H9 (cell line): Measurements from ENCODE around the gene CYTH4. TPM values are rescaled to one million over a fixed set of nuclear protein-coding genes. Genes with fewer than 3 reads are reported as not detected.

Experiments used
- DNase-seq: peaks from one replicate; pipeline ENCODE4 v3.0.0-alpha.2; 2017
- H2AFZ ChIP-seq: one replicate; pipeline ENCODE4 v1.6.1; 2013; ENCODE audit warnings: mild to moderate bottlenecking, low read length, control low read depth, moderate library complexity
- H2AK5ac ChIP-seq: 2 replicates; pipeline ENCODE4 v1.6.1; 2013; ENCODE audit warnings: low read length, control low read depth, mixed read lengths; ENCODE audit not compliant: insufficient read length
- H2BK120ac ChIP-seq: one replicate; pipeline ENCODE4 v1.6.1; 2013; ENCODE audit warnings: low read depth, mild to moderate bottlenecking, low read length, control low read depth, inconsistent platforms; ENCODE audit not compliant: poor library complexity, severe bottlenecking
- H2BK12ac ChIP-seq: 2 replicates; pipeline ENCODE4 v1.6.1; 2013; ENCODE audit warnings: low read length, control low read depth, mixed read lengths, low read depth; ENCODE audit not compliant: insufficient read length
- H2BK15ac ChIP-seq: 2 replicates; pipeline ENCODE4 v1.6.1; 2013; ENCODE audit warnings: low read depth, low read length, control low read depth
- H2BK20ac ChIP-seq: one replicate; pipeline ENCODE4 v1.6.1; 2013; ENCODE audit warnings: low read depth, mild to moderate bottlenecking, low read length, control low read depth, inconsistent platforms; ENCODE audit not compliant: poor library complexity, severe bottlenecking
- H2BK5ac ChIP-seq: 2 replicates; pipeline ENCODE4 v1.6.1; 2013; ENCODE audit warnings: low read length, control low read depth, mixed read lengths; ENCODE audit not compliant: insufficient read length
- H3K14ac ChIP-seq: 2 replicates; pipeline ENCODE4 v1.6.1; 2013; ENCODE audit warnings: low read length, control low read depth; ENCODE audit not compliant: insufficient read depth
- H3K18ac ChIP-seq: 2 replicates; pipeline ENCODE4 v1.6.1; 2013; ENCODE audit warnings: low read depth, mild to moderate bottlenecking, mixed read lengths, low read length, control low read depth; ENCODE audit not compliant: insufficient read length
- H3K23ac ChIP-seq: 2 replicates; pipeline ENCODE4 v1.6.1; 2013; ENCODE audit warnings: low read length, control low read depth, mixed read lengths, low read depth; ENCODE audit not compliant: insufficient read length
- H3K23me2 ChIP-seq: 2 replicates; pipeline ENCODE4 v1.6.1; 2013; ENCODE audit warnings: low read depth, mild to moderate bottlenecking, mixed read lengths, low read length, control low read depth; ENCODE audit not compliant: insufficient read length, poor library complexity, severe bottlenecking
- H3K27ac ChIP-seq: 2 replicates; pipeline ENCODE4 v1.5.1; 2013; ENCODE audit warnings: low read length, control low read depth, mixed read lengths, low read depth; ENCODE audit not compliant: insufficient read length
- H3K27me3 ChIP-seq: 2 replicates; pipeline ENCODE4 v1.6.1; 2013; ENCODE audit warnings: low read length, control low read depth, inconsistent platforms; ENCODE audit not compliant: insufficient read depth
- H3K4ac ChIP-seq: 2 replicates; pipeline ENCODE4 v1.6.1; 2013; ENCODE audit warnings: low read depth, mild to moderate bottlenecking, control low read depth, inconsistent platforms, low read length, moderate library complexity
- H3K4me1 ChIP-seq: 2 replicates; pipeline ENCODE4 v1.6.1; 2013; ENCODE audit warnings: low read length, control low read depth, inconsistent platforms; ENCODE audit not compliant: insufficient read depth
- H3K4me2 ChIP-seq: 2 replicates; pipeline ENCODE4 v1.6.1; 2013; ENCODE audit warnings: low read length, control low read depth, mixed read lengths; ENCODE audit not compliant: insufficient read length, insufficient read depth
- H3K56ac ChIP-seq: 2 replicates; pipeline ENCODE4 v1.6.1; 2013; ENCODE audit warnings: low read depth, mild to moderate bottlenecking, mixed read lengths, low read length, control low read depth; ENCODE audit not compliant: insufficient read length
- H3K79me1 ChIP-seq: 2 replicates; pipeline ENCODE4 v1.6.1; 2013; ENCODE audit warnings: low read depth, mild to moderate bottlenecking, moderate library complexity, low read length, control low read depth, inconsistent platforms; ENCODE audit not compliant: insufficient read depth, poor library complexity, severe bottlenecking
- H3K79me2 ChIP-seq: 2 replicates; pipeline ENCODE4 v1.6.1; 2013; ENCODE audit warnings: low read length, control low read depth, inconsistent platforms; ENCODE audit not compliant: insufficient read depth
- H3K9ac ChIP-seq: 2 replicates; pipeline ENCODE4 v1.6.1; 2013; ENCODE audit warnings: low read length, control low read depth, mixed read lengths; ENCODE audit not compliant: insufficient read length; ENCODE audit errors: extremely low read depth
- H3K9me3 ChIP-seq: one replicate; pipeline ENCODE4 v1.6.1; 2013; ENCODE audit warnings: low read depth, low read length, inconsistent platforms; ENCODE audit not compliant: control insufficient read depth
- H3T11ph ChIP-seq: one replicate; pipeline ENCODE4 v1.6.1; 2013; ENCODE audit warnings: mild to moderate bottlenecking, low read length, control low read depth, inconsistent platforms
- H4K20me1 ChIP-seq: one replicate; pipeline ENCODE4 v1.6.1; 2013; ENCODE audit not compliant: control insufficient read depth, insufficient read length, insufficient read depth
- H4K5ac ChIP-seq: 2 replicates; pipeline ENCODE4 v1.6.1; 2013; ENCODE audit warnings: low read depth, mild to moderate bottlenecking, mixed read lengths, low read length, control low read depth; ENCODE audit not compliant: insufficient read length
- H4K8ac ChIP-seq: replicated peaks from 2 replicates; pipeline ENCODE4 v1.6.1; 2013; ENCODE audit warnings: low read length, control low read depth, mixed read lengths, low read depth; ENCODE audit not compliant: insufficient read length
- H4K91ac ChIP-seq: 2 replicates; pipeline ENCODE4 v1.6.1; 2013; ENCODE audit warnings: low read depth, mild to moderate bottlenecking, moderate library complexity, mixed read lengths, low read length, control low read depth; ENCODE audit not compliant: insufficient read length
- H3K27ac Mint-ChIP-seq, 3 experiments: 2 replicates in 2 of 3; 3 replicates in 1 of 3; pipeline ENCODE4 v1.8.0; 2020 to 2021; ENCODE audit warnings: mixed read lengths in 3 of 3, mild to moderate bottlenecking in 1 of 3, moderate library complexity in 1 of 3
- H3K27me3 Mint-ChIP-seq: 2 replicates; pipeline ENCODE4 v1.8.0; 2021; ENCODE audit warnings: low read depth, mild to moderate bottlenecking, moderate library complexity, mixed read lengths
- H3K36me3 Mint-ChIP-seq, 3 experiments: 2 replicates in 2 of 3; 3 replicates in 1 of 3; pipeline ENCODE4 v1.8.0; 2020 to 2021; ENCODE audit warnings: low read depth in 3 of 3, mixed read lengths in 3 of 3; ENCODE audit not compliant: insufficient read depth in 1 of 3
- H3K4me1 Mint-ChIP-seq, 2 experiments: 2 replicates each; pipeline ENCODE4 v1.8.0; 2020; ENCODE audit warnings: mixed read lengths in 2 of 2
- H3K4me3 Mint-ChIP-seq, 2 experiments: 2 replicates in 1 of 2; 3 replicates in 1 of 2; pipeline ENCODE4 v1.8.0; 2020 to 2021; ENCODE audit warnings: mild to moderate bottlenecking in 2 of 2, mixed read lengths in 2 of 2, moderate library complexity in 1 of 2
- H3K9me3 Mint-ChIP-seq, 2 experiments: 2 replicates in 1 of 2; 3 replicates in 1 of 2; pipeline ENCODE4 v1.8.0; 2020; ENCODE audit warnings: mild to moderate bottlenecking in 2 of 2, mixed read lengths in 2 of 2, moderate library complexity in 1 of 2
- CTCF ChIP-seq: fragments of 200-600 bp; sonication (generic); conservative IDR thresholded peaks from 3 replicates; pipeline ENCODE4 v1.8.0; 2021; ENCODE audit warnings: antibody characterized with exemption, mild to moderate bottlenecking
- whole genome bisulfite sequencing: extraction: QIAGEN DNeasy Blood & Tissue Kit; methylation state at CpG from one replicate; pipeline ENCODE4 v1.1.7; 2013; ENCODE audit warnings: missing lambda C conversion rate, low lambda C conversion rate, mixed read lengths; ENCODE audit not compliant: insufficient read length; ENCODE audit errors: extremely low coverage; 5-methylcytosine and 5-hydroxymethylcytosine counted together
- total RNA-seq: library from RNA; stranded (reverse); gene quantifications from 2 replicates; pipeline ENCODE4 v1.2.1, GENCODE V29; 2021

The CYTH4 gene
- total RNA-seq, 1 experiment from 2014 or later = not detected

GRCh38 chr22:37299969-37300509 is 17.7 kb downstream of the CYTH4 start:
- no peak overlapping the region for H4K5ac ChIP-seq
- no peak overlapping the region for H3K14ac ChIP-seq
- no peak overlapping the region for H3K4ac ChIP-seq
- no peak overlapping the region for H2BK120ac ChIP-seq
- no peak overlapping the region for H3K18ac ChIP-seq
- no peak overlapping the region for H3K4me3 Mint-ChIP-seq
- no peaks in the 10 kb centered on the region for H3K9me3 ChIP-seq
- H2BK12ac ChIP-seq = no peak overlapping the region
- DNase-seq = no peak
- H3K56ac ChIP-seq = no peak overlapping the region
- no peaks in the 10 kb centered on the region for H3K36me3 Mint-ChIP-seq
- H2BK20ac ChIP-seq = no peak overlapping the region
- H3K23ac ChIP-seq = no peak overlapping the region
- H3K79me2 ChIP-seq = no peaks in the 10 kb centered on the region
- no peaks in the 10 kb centered on the region for H3K23me2 ChIP-seq
- no peak overlapping the region for H3T11ph ChIP-seq
- H3K4me1 ChIP-seq = peaks cover 3% of the 10 kb centered on the region; the same call in 1 of the 2 replicates
- no peak overlapping the region for H3K27ac Mint-ChIP-seq
- no peak overlapping the region for H2BK5ac ChIP-seq
- H2AFZ ChIP-seq = no peak overlapping the region
- no CpG with 5 or more reads among the region's 4 CpGs for whole genome bisulfite sequencing
- no peak overlapping the region for H2BK15ac ChIP-seq
- no peaks in the 10 kb centered on the region for H4K20me1 ChIP-seq
- H3K4me2 ChIP-seq = no peak overlapping the region
- H4K8ac ChIP-seq = no peak overlapping the region
- peaks cover 27 to 50% of the 10 kb centered on the region in 2 experiments for H3K4me1 Mint-ChIP-seq
- no peak overlapping the region for H2AK5ac ChIP-seq
- TF ChIP-seq CTCF = no peak
- no peaks in the 10 kb centered on the region for H3K9me3 Mint-ChIP-seq
- H3K9ac ChIP-seq = no peak overlapping the region
- H3K27ac ChIP-seq = no peak overlapping the region
- peaks cover 27% of the 10 kb centered on the region for H3K27me3 Mint-ChIP-seq
- H3K79me1 ChIP-seq = no peaks in the 10 kb centered on the region
- no peaks in the 10 kb centered on the region for H3K27me3 ChIP-seq
- no peak overlapping the region for H4K91ac ChIP-seq
